PC-3 (cell line): Measurements from ENCODE around the gene FRK.

Source experiments
- CTCF ChIP-seq: fragments of 300-600 bp; sonication (generic); conservative IDR thresholded peaks from 2 replicates; pipeline ENCODE4 v1.5.1; 2017; ENCODE audit warnings: antibody characterized with exemption, low read depth, mild to moderate bottlenecking, low read length
- EZH2 ChIP-seq: fragments of 300-600 bp; sonication (generic); IDR thresholded peaks from one replicate; pipeline ENCODE4 v1.6.1; 2017; ENCODE audit warnings: antibody characterized with exemption, mild to moderate bottlenecking, low read length; ENCODE audit not compliant: unreplicated experiment

- no peak for TF ChIP-seq EZH2
- no peak for TF ChIP-seq CTCF
Observed at GRCh38 chr6:116036885-116037284, 23.8 kb downstream of the FRK start.
